HG03521 (cell line): ENCODE data around the gene PRPF31.
"Not testable (repeated sequence)": the region's sequence is repeated elsewhere in the genome, so short reads cannot be mapped to it uniquely, and the experiment has no call there.

Experiments
- ATAC-seq: cut with Tn5 transposase; IDR thresholded peaks from one replicate; pipeline ENCODE4 v1.9.1; 2021; ENCODE audit warnings: mild to moderate bottlenecking, moderate library complexity; ENCODE audit not compliant: unreplicated experiment

Gene PRPF31

GRCh38 chr19:54160182-54160811 is 44.7 kb downstream of the PRPF31 start:
- ATAC-seq, result no peak

- no peak for ATAC-seq
Measured at GRCh38 chr19:54160854-54161253, 45.3 kb downstream of the PRPF31 start.

GRCh38 chr19:54162241-54162805 is 46.8 kb downstream of the PRPF31 start:
- no peak for ATAC-seq

GRCh38 chr19:54162884-54163283 is 47.3 kb downstream of the PRPF31 start:
- ATAC-seq, result no peak

- ATAC-seq, result no peak
Measured at GRCh38 chr19:54164369-54165068, 49.0 kb downstream of the PRPF31 start.

- no peak for ATAC-seq
Measured at GRCh38 chr19:54165222-54165621, 49.7 kb downstream of the PRPF31 start.

GRCh38 chr19:54168174-54168917 is 52.8 kb downstream of the PRPF31 start:
- ATAC-seq, result no peak

- ATAC-seq, result no peak
Measured at GRCh38 chr19:54169149-54169740, 53.7 kb downstream of the PRPF31 start.

- ATAC-seq, result not testable (repeated sequence)
Measured at GRCh38 chr19:54171736-54172431, 56.3 kb downstream of the PRPF31 start.

- ATAC-seq, result no peak
Measured at GRCh38 chr19:54172471-54173358, 57.2 kb downstream of the PRPF31 start, which contains the start of gene TMC4. Gene TMC4 (minus strand): TSS chr19:54173160. CDS start chr19:54173117, 43 bp downstream.

GRCh38 chr19:54173359-54173699 is 57.8 kb downstream of the PRPF31 start:
- ATAC-seq, result no peak

- no peak for ATAC-seq
Measured at GRCh38 chr19:54173951-54174834, 58.6 kb downstream of the PRPF31 start.

GRCh38 chr19:54178581-54179261 is 63.2 kb downstream of the PRPF31 start:
- no peak for ATAC-seq

GRCh38 chr19:54179262-54179852 is 63.8 kb downstream of the PRPF31 start:
- ATAC-seq, result no peak

GRCh38 chr19:54179921-54180461 is 64.4 kb downstream of the PRPF31 start:
- no peak for ATAC-seq

GRCh38 chr19:54180691-54181091 is 65.1 kb downstream of the PRPF31 start:
- no peak for ATAC-seq
